Lower leg skin (tissue), 3 donors: ENCODE data around the gene SLC35F3.

Experiments
- CTCF ChIP-seq, 3 donors: fragments of 450-650 bp; IDR thresholded peaks; one replicate each; pipeline ENCODE4 v1.5.1; 2016; ENCODE audit warnings: antibody characterized with exemption in 3 of 3, mild to moderate bottlenecking in 3 of 3, moderate library complexity in 2 of 3
- POLR2A ChIP-seq, 2 donors: fragments of 450-650 bp; IDR thresholded peaks; one replicate each; pipeline ENCODE4 v1.6.1; 2016 to 2017; ENCODE audit warnings: antibody characterized with exemption in 2 of 2, mild to moderate bottlenecking in 1 of 2, moderate library complexity in 1 of 2

DNA sequence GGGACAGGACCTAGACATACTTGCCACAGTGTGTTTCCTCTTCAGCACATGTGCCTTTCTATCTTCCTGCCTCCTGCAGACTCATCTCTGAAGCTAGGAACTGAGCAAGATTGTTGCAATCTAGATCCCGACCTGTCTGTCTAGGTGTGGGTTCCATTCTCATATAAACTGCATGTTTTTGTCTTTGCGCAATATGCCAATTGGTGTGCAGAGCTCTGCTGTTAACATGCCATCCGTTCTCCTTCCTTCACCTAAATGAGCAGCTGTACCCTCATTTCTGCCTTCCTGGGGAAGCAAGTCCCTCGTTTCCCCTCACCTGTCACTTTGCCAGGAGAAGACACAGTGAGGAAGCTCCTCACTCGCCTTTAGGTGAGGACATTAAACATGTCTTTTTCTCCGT lies 55.5 kb downstream of the SLC35F3 start:
- TF ChIP-seq POLR2A (IDR thresholded peaks at IDR 0.05): no peak
- TF ChIP-seq CTCF (IDR thresholded peaks at IDR 0.05): no peak
